ENCODE data around the gene KCNJ10. TPM values are rescaled to one million over a fixed set of nuclear protein-coding genes. Genes with fewer than 3 reads are reported as not detected.

KCNJ10 gene
- total RNA-seq, 1 experiment from 2014 or later = 0.68 TPM

GRCh38 chr1:159990005-159990404 lies 80.0 kb downstream of the KCNJ10 start:
- peaks cover 8% of the 10 kb centered on the region for H3K4me1 Mint-ChIP-seq (ENCODE audit: low read depth, unreplicated experiment)
- no peaks in the 10 kb centered on the region for H3K27me3 Mint-ChIP-seq (ENCODE audit: insufficient read depth, unreplicated experiment)
- no peaks in the 10 kb centered on the region for H3K9me3 Mint-ChIP-seq (ENCODE audit: unreplicated experiment)
- ChIA-PET POLR2A (no interaction called here), CTCF (no interaction called here)
- H3K4me1 ChIP-seq = peaks cover 14% of the 10 kb centered on the region
- H3K27me3 ChIP-seq (replicated peaks; ENCODE audit: control insufficient read depth, insufficient read depth, low read length) = no peaks in the 10 kb centered on the region
- H3K36me3 ChIP-seq (ENCODE audit: control insufficient read depth, insufficient read depth, low read length) = no peaks in the 10 kb centered on the region
- H3K4me3 Mint-ChIP-seq (ENCODE audit: unreplicated experiment) = no peak overlapping the region
- intact Hi-C loops (cut with micrococcal nuclease; ENCODE audit: unreplicated experiment) = no loop called here
- H3K9me3 ChIP-seq = no peaks in the 10 kb centered on the region
- H3K36me3 Mint-ChIP-seq (ENCODE audit: insufficient read depth, unreplicated experiment) = no peaks in the 10 kb centered on the region
- BruUV-seq (replicated peaks) = no TSS peak
- no peak overlapping the region for H3K27ac Mint-ChIP-seq (ENCODE audit: unreplicated experiment)
- DNase-seq = no peak
- no peak overlapping the region for H3K4me3 ChIP-seq (ENCODE audit: low read depth, low read length)
- TF ChIP-seq CTCF (IDR thresholded peaks at IDR 0.05; ENCODE audit: insufficient read depth in 1 of 2, low read depth in 1 of 2, low read length in 1 of 2, severe bottlenecking in 1 of 2, unreplicated experiment in 1 of 2) = no peak

GRCh38 chr1:159989581-159989980 lies 80.4 kb downstream of the KCNJ10 start:
- Histone ChIP-seq H3K4me3 (ENCODE audit: low read depth, low read length) (no peak overlapping the region), H3K36me3 (ENCODE audit: control insufficient read depth, insufficient read depth, low read length) (no peaks in the 10 kb centered on the region), H3K9me3 (no peaks in the 10 kb centered on the region), H3K4me1 (peaks cover 14% of the 10 kb centered on the region), H3K27me3 (replicated peaks; ENCODE audit: control insufficient read depth, insufficient read depth, low read length) (no peaks in the 10 kb centered on the region)
- no peaks in the 10 kb centered on the region for H3K36me3 Mint-ChIP-seq (ENCODE audit: insufficient read depth, unreplicated experiment)
- intact Hi-C loops (cut with micrococcal nuclease; ENCODE audit: unreplicated experiment) = no loop called here
- TF ChIP-seq CTCF (IDR thresholded peaks at IDR 0.05; ENCODE audit: insufficient read depth in 1 of 2, low read depth in 1 of 2, low read length in 1 of 2, severe bottlenecking in 1 of 2, unreplicated experiment in 1 of 2) = no peak
- H3K9me3 Mint-ChIP-seq (ENCODE audit: unreplicated experiment) = no peaks in the 10 kb centered on the region
- ChIA-PET CTCF (no interaction called here), POLR2A (no interaction called here)
- no peak overlapping the region for H3K4me3 Mint-ChIP-seq (ENCODE audit: unreplicated experiment)
- DNase-seq = no peak
- no peaks in the 10 kb centered on the region for H3K27me3 Mint-ChIP-seq (ENCODE audit: insufficient read depth, unreplicated experiment)
- no peak overlapping the region for H3K27ac Mint-ChIP-seq (ENCODE audit: unreplicated experiment)
- H3K4me1 Mint-ChIP-seq (ENCODE audit: low read depth, unreplicated experiment) = peaks cover 8% of the 10 kb centered on the region
- no TSS peak for BruUV-seq (replicated peaks)

- H3K36me3 Mint-ChIP-seq (ENCODE audit: insufficient read depth, unreplicated experiment) = no peaks in the 10 kb centered on the region
- H3K36me3 ChIP-seq (ENCODE audit: control insufficient read depth, insufficient read depth, low read length) = no peaks in the 10 kb centered on the region
Measured at GRCh38 chr1:159988006-159988405, 82.0 kb downstream of the KCNJ10 start.

More at GRCh38 chr1:159988006-159988405, 82.0 kb downstream of the KCNJ10 start:
- intact Hi-C loops (cut with micrococcal nuclease; ENCODE audit: unreplicated experiment) = no loop called here
- H3K27me3 Mint-ChIP-seq (ENCODE audit: insufficient read depth, unreplicated experiment) = no peaks in the 10 kb centered on the region
- BruUV-seq (replicated peaks) = no TSS peak
- H3K9me3 Mint-ChIP-seq (ENCODE audit: unreplicated experiment) = no peaks in the 10 kb centered on the region
- POLR2A ChIA-PET = no interaction called here
- no peaks in the 10 kb centered on the region for H3K27me3 ChIP-seq (replicated peaks; ENCODE audit: control insufficient read depth, insufficient read depth, low read length)
- no peak overlapping the region for H3K4me3 ChIP-seq (ENCODE audit: low read depth, low read length)
- H3K4me1 Mint-ChIP-seq (ENCODE audit: low read depth, unreplicated experiment) = peaks cover 8% of the 10 kb centered on the region
- no peaks in the 10 kb centered on the region for H3K9me3 ChIP-seq
- H3K4me1 ChIP-seq = peaks cover 14% of the 10 kb centered on the region
- CTCF ChIA-PET = no interaction called here
- H3K4me3 Mint-ChIP-seq (ENCODE audit: unreplicated experiment) = no peak overlapping the region
- DNase-seq = no peak
- no peak overlapping the region for H3K27ac Mint-ChIP-seq (ENCODE audit: unreplicated experiment)
- no peak for TF ChIP-seq CTCF (IDR thresholded peaks at IDR 0.05; ENCODE audit: insufficient read depth in 1 of 2, low read depth in 1 of 2, low read length in 1 of 2, severe bottlenecking in 1 of 2, unreplicated experiment in 1 of 2)
